Dendritic cell treated with granulocyte-macrophage colony-stimulating factor and Interleukin-4, amounts not matched to agents 40 ng/mL and 50 ng/mL, for 4 days (primary cell): ENCODE data around the gene FRMPD1.
"Not testable (repeated sequence)": the region's sequence is repeated elsewhere in the genome, so short reads cannot be mapped to it uniquely, and the experiment has no call there.

ENCODE experiments used
- H3K27ac Mint-ChIP-seq: one replicate; pipeline ENCODE4 v1.8.0; 2022; ENCODE audit warnings: mild to moderate bottlenecking, mixed read lengths
- H3K27me3 Mint-ChIP-seq: one replicate; pipeline ENCODE4 v1.8.0; 2022; ENCODE audit warnings: mild to moderate bottlenecking, mixed read lengths
- H3K36me3 Mint-ChIP-seq: one replicate; pipeline ENCODE4 v1.8.0; 2022; ENCODE audit warnings: low read depth, mixed read lengths
- H3K4me1 Mint-ChIP-seq: one replicate; pipeline ENCODE4 v1.8.0; 2022; ENCODE audit warnings: low read depth, mixed read lengths
- H3K4me3 Mint-ChIP-seq: one replicate; pipeline ENCODE4 v1.8.0; 2022; ENCODE audit warnings: mild to moderate bottlenecking, moderate library complexity, mixed read lengths
- H3K9me3 Mint-ChIP-seq: one replicate; pipeline ENCODE4 v1.8.0; 2022; ENCODE audit warnings: mixed read lengths
- intact Hi-C: fragments of 100-400 bp; cut with micrococcal nuclease; formaldehyde crosslinking; loops from one replicate; pipeline ENCODE4 v1.15.0; 2022

FRMPD1 gene

DNA sequence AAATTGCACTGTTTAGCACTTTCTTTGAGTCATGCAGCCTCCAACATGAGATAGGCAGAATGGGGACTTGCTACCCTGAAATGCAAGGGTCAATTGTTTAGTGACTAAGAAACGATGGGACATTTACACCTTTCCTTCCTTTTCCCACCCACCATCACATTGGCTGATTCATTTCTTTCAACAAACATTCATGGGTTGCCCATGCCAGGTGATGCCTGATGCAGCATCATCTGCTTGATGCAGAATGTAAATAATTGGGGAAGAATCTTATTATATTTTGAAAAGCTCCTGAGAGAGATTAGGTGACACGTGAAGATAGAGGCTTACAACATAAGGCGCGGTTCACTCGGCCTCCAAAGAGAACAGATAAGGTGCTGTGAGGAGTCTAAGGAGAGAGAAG lies 98.4 kb downstream of the FRMPD1 start:
- Mint-ChIP-seq H3K9me3 (no peaks in the 10 kb centered on the region), H3K4me3 (no peak overlapping the region), H3K36me3 (peaks cover 6% of the 10 kb centered on the region), H3K27me3 (no peaks in the 10 kb centered on the region), H3K27ac (no peak overlapping the region), H3K4me1 (peaks cover 3% of the 10 kb centered on the region)
- intact Hi-C loops, result loop anchor here (5.0 kb wide), 3 partner anchors 163 to 653 kb away; no protein-coding TSS in a partner anchor

DNA sequence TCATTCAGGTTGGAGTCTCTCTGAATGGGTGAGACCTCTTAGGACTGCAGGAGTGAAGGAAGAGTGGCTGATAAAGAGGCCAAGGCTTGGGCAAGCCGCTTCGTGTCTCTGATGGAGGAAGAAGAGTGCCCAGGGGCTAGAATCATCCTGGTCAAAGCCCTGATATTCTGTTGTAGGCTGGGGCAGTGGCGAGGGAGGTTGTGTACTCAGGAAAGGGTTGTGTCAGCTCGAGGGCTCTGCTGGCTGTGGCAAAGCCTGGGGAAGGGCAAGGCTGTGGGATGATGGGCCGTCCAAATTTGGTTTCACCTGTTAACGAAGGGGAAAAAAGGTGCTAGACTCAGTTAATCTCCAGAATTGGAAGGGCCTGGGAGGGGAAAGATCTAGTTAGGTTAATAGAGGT lies 100.4 kb downstream of the FRMPD1 start:
- H3K27ac Mint-ChIP-seq, result no peak overlapping the region
- H3K4me3 Mint-ChIP-seq, result no peak overlapping the region
- peaks cover 18% of the 10 kb centered on the region for H3K4me1 Mint-ChIP-seq
- no peaks in the 10 kb centered on the region for H3K9me3 Mint-ChIP-seq
- peaks cover 7% of the 10 kb centered on the region for H3K36me3 Mint-ChIP-seq
- no peaks in the 10 kb centered on the region for H3K27me3 Mint-ChIP-seq
- intact Hi-C loops, result loop anchor here (5.0 kb wide), 1 partner anchor 264 kb away; the partner anchor contains the start of gene POLR1E

DNA sequence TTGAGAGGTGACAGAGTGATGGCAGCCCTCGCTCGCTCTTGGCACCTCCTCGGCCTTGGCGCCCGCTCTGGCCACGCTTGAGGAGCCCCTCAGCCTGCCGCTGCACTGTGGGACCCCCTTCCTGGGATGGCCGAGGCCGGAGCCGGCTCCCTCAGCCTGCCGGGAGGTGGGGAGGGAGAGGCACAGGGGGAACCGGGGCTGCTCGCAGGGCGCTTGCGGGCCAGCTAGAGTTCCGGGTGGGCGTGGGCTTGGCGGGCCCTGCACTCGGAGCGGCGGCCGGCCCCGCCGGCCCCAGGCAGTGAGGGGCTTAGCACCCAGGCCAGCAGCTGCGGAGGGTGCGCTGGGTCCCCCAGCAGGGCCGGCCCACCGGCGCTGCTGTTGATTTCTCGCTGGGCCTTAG lies 101.0 kb downstream of the FRMPD1 start:
- peaks cover 18% of the 10 kb centered on the region for H3K4me1 Mint-ChIP-seq
- intact Hi-C loops, result loop anchor here (5.0 kb wide), 1 partner anchor 264 kb away; the partner anchor contains the start of gene POLR1E
- not testable (repeated sequence) for H3K36me3 Mint-ChIP-seq, H3K4me3 Mint-ChIP-seq, H3K9me3 Mint-ChIP-seq, H3K27ac Mint-ChIP-seq, H3K27me3 Mint-ChIP-seq

DNA sequence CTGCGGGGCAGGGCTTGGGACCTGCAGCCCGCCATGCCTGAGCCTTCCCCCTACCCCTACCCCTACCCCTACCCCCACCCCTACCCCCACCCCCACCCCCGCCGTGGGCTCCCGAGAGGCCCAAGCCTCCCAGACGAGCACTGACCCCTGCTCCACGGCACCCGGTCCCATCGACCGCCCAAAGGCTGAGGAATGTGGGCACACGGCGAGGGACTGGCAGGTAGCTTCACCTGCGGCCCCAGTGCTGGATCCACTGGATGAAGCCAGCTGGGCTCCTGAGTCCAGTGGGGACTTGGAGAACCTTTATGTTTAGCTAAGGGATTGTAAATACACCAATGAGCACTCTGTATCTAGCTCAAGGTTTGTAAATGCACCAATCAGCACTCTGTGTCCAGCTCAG lies 101.4 kb downstream of the FRMPD1 start:
- peaks cover 18% of the 10 kb centered on the region for H3K4me1 Mint-ChIP-seq
- not testable (repeated sequence) for H3K27ac Mint-ChIP-seq, H3K36me3 Mint-ChIP-seq, H3K9me3 Mint-ChIP-seq, H3K4me3 Mint-ChIP-seq, H3K27me3 Mint-ChIP-seq
- intact Hi-C loops, result loop anchor here (5.0 kb wide), 1 partner anchor 265 kb away; the partner anchor contains the start of gene POLR1E

DNA sequence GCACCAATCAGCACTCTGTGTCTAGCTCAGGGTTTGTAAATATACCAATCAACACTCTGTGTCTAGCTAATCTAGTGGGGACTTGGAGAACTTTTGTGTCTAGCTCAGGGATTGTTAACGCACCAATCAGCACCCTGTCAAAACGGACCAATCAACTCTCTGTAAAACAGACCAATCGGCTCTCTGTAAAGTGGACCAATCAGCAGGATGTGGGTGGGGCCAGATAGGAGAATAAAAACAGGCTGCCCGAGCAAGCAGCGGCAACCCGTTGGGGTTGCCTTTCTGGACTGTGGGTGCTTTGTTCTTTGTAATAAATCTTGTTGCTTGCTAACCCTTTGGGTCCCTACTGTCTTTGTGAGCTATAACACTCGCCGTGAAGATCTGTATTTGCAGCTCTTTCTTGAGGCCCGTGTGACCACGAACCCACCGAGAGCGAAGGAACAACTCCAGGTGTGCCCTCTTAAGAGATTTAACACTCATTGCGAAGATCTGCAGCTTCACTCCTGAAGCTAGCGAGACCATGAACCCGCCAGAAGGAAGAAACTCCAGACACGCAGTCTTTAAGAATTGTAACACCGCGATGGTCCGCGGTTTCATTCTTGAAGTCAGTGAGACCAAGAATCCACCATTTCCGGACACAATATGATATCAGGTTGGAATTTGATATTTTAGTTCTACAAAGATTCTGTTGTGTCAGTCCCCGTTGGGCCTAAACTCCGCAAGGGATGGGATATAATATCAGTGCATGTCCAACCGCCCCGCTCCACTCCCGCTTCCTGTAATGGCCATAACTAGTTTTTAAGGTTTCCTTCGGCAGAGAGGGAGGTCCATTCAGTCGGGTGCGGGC lies 102.1 kb downstream of the FRMPD1 start:
- H3K36me3 Mint-ChIP-seq, result peaks cover 7% of the 10 kb centered on the region
- H3K27ac Mint-ChIP-seq, result peak overlapping the region; percentile 94
- no peaks in the 10 kb centered on the region for H3K27me3 Mint-ChIP-seq
- intact Hi-C loops, result loop anchor here (5.0 kb wide), 1 partner anchor 266 kb away; the partner anchor contains the start of gene POLR1E
- H3K9me3 Mint-ChIP-seq, result no peaks in the 10 kb centered on the region
- H3K4me1 Mint-ChIP-seq, result peaks cover 18% of the 10 kb centered on the region
- peak overlapping the region; percentile 95 for H3K4me3 Mint-ChIP-seq

DNA sequence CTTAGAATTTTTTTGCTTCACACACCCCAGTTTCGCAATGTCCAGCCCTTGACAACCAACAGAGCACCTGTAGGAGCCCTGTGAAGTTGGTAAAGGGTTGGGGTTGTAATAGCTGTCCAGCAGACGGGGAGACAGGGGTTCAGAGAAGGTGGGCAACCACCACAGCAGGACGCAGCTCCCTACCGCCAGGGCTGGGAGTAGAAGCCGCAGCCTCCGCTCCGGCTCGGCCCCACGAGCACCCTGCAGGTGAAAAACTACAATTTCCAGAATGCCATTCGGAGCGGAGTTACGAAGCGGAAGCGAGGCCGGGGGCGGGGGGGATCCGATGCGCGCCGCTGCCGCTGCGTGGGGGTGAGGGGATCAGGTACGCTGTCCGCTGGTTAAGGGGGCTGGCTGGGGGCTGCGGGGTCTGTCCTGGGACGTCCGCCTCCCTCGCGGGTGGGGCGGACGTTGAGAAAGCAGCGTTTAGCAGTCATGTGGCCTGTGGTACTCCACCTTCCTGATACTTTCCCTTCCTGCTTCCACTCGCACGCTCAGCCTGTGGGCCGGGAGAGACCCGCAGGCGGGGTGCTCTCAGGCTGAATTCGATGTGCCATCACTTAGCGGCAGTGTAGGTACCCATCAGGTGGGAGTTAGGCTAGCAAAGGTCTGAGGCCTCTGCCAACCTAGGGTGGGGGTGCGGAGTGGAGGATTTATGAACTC lies 102.9 kb downstream of the FRMPD1 start, which contains the start of gene TRMT10B:
TSS of gene TRMT10B (plus strand) at position 317 of the 702 bp plus-strand sequence. CDS start 8,127 bp downstream, outside the sequence.
- peak within 1 kb of the TSS; percentile 94 for H3K27ac Mint-ChIP-seq
- peaks cover 7% of the 10 kb centered on the region for H3K36me3 Mint-ChIP-seq
- H3K4me1 Mint-ChIP-seq, result peaks cover 18% of the 10 kb centered on the region
- H3K4me3 Mint-ChIP-seq, result peak within 1 kb of the TSS; percentile 95
- H3K9me3 Mint-ChIP-seq, result no peaks in the 10 kb centered on the region
- intact Hi-C loops, result loop anchor here (1.0 to 5.0 kb wide), 2 partner anchors 48 to 266 kb away; partner anchors contain the start of gene POLR1E
- no peaks in the 10 kb centered on the region for H3K27me3 Mint-ChIP-seq

DNA sequence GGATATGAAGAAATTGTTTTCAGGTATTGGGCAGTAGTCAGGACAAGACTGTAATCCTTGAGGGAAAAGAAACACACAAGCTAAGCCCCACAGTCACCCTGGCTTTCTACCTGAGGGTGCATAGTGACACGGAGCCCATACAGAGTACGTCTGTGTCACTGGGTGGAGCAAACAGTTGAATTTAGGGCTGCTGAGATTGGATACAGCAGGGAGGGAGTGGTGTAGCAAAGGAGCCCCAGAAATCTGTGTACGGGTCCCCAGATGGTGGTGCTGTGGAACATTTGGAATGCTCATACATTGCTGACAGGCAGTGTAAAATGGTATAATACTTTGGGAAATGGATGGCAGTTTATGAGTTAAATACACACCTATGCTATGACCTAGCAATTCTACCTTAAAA lies 108.0 kb downstream of the FRMPD1 start:
- no peak overlapping the region for H3K27ac Mint-ChIP-seq
- peaks cover 18% of the 10 kb centered on the region for H3K4me1 Mint-ChIP-seq
- no peak overlapping the region for H3K4me3 Mint-ChIP-seq
- H3K27me3 Mint-ChIP-seq, result no peaks in the 10 kb centered on the region
- H3K36me3 Mint-ChIP-seq, result peaks cover 26% of the 10 kb centered on the region
- no peaks in the 10 kb centered on the region for H3K9me3 Mint-ChIP-seq
- intact Hi-C loops, result no loop called here

DNA sequence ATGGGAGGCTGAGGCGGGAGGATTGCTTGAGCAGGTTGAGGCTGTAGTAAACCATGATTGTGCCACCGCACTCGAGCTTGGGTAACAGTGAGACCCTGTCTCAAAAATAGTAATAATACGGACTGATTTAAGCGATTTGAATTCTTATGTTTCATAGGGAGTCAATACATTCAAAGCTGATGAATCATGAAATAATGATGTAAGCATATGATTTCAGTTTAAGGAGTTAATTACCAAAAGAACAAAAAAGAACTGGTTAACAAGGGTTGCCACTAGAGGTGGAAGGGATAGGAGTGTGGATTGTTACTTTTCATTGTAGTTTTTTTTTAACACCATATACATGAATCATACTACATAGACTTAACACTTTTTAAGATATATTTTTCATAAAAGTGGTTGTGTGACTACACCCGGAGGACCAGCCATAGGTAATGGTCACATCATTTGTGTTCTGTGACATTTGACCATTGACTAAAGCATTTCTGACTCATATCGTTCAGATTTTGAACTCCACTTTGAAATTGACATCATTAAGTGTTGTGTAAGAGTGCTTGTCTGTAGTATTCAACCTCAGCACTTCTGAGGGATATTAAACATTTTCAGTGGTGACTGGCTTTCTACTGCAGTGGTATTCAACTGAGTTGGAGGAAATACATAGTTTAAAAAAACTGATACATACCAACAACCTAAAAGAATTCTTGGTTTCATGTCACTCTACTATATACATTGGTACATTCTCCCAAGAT lies 109.8 kb downstream of the FRMPD1 start:
- Mint-ChIP-seq H3K36me3 (peaks cover 40% of the 10 kb centered on the region), H3K9me3 (no peaks in the 10 kb centered on the region), H3K27ac (no peak overlapping the region), H3K4me3 (no peak overlapping the region), H3K27me3 (no peaks in the 10 kb centered on the region), H3K4me1 (peaks cover 3% of the 10 kb centered on the region)
- intact Hi-C loops, result no loop called here

DNA sequence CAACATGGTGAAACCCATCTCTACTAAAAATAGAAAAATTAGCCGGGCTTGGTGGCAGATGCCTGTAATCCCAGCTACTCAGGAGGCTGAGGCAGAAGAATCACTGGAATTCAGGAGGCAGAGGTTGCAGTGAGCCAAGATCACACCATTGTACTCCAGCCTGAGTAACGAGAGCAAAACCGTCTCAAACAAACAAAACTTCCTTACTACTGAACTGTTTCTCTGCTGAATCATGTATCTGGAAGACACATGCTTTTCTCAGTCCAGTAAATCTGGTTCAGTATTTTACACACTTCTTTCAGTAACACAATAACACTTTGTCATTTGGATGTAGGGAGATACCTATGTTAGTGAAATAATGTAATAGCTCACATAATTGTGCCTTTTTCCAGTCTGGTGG lies 110.8 kb downstream of the FRMPD1 start:
- H3K27ac Mint-ChIP-seq, result no peak overlapping the region
- no peaks in the 10 kb centered on the region for H3K27me3 Mint-ChIP-seq
- H3K4me3 Mint-ChIP-seq, result no peak overlapping the region
- intact Hi-C loops, result no loop called here
- no peaks in the 10 kb centered on the region for H3K9me3 Mint-ChIP-seq
- H3K36me3 Mint-ChIP-seq, result peaks cover 49% of the 10 kb centered on the region
- no peaks in the 10 kb centered on the region for H3K4me1 Mint-ChIP-seq

DNA sequence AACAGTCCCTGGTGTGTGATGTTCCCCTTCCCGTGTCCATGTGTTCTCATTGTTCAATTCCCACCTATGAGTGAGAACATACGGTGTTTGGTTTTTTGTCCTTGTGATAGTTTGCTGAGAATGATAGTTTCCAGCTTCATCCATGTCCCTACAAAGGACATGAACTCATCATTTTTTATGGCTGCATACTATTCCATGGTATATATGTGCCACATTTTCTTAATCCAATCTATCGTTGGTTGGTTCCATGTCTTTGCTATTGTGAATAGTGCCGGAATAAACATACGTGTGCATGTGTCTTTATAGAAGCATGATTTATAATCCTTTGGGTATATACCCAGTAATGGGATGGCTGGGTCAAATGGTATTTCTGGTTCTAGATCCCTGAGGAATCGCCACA lies 114.5 kb downstream of the FRMPD1 start:
- H3K4me1 Mint-ChIP-seq, H3K4me3 Mint-ChIP-seq, intact Hi-C loops, H3K9me3 Mint-ChIP-seq, H3K27ac Mint-ChIP-seq, H3K27me3 Mint-ChIP-seq: not testable (repeated sequence)
- H3K36me3 Mint-ChIP-seq, result peaks cover 81% of the 10 kb centered on the region

DNA sequence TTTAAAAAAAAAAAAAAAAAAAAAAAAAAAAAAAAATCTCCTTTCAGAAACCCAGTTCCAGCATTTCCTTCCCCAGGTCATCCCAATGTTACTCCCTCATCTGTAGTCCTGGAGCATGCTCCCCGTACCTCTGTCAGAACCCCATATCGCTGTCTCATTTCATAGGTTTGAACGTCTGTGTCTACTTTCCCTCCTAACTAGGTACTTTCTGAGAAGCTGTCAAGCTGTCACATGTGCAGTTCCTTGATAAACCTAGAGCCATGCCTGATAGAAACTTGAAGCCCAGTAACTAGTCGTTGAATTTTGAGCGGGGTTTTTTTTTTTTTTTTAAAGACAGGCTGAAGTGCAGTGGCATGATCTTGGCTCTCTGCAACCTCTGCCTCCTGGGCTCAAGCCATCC lies 118.6 kb downstream of the FRMPD1 start:
- Mint-ChIP-seq H3K9me3 (no peaks in the 10 kb centered on the region), H3K36me3 (peaks cover 90% of the 10 kb centered on the region)

DNA sequence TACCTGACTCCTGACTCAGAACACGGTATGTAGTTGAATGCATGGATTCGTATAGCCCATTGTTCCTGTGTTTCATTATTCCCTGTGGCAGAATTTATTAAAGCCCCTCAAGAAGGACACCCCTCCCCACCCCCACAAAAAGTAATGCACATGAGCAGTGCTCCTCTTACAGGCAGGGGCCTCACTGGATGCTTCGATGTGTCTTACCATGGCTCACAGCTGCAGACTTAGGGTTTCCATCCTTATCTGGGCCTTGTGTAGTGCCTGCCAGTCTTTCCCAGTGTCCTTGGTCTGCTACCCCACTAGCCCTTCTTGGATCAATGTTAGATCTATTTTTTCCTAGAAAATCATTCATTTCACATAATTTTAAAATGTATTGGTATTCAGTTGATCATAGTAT lies 119.2 kb downstream of the FRMPD1 start:
- Mint-ChIP-seq H3K27me3 (no peaks in the 10 kb centered on the region), H3K4me1 (no peaks in the 10 kb centered on the region), H3K36me3 (peaks cover 88% of the 10 kb centered on the region), H3K27ac (no peak overlapping the region), H3K4me3 (no peak overlapping the region), H3K9me3 (no peaks in the 10 kb centered on the region)
- intact Hi-C loops, result no loop called here

More for the DNA sequence above, 118.6 kb downstream of the FRMPD1 start:
- Mint-ChIP-seq H3K4me1 (no peaks in the 10 kb centered on the region), H3K4me3 (no peak overlapping the region), H3K27ac (no peak overlapping the region), H3K27me3 (no peaks in the 10 kb centered on the region)
- intact Hi-C loops, result no loop called here

DNA sequence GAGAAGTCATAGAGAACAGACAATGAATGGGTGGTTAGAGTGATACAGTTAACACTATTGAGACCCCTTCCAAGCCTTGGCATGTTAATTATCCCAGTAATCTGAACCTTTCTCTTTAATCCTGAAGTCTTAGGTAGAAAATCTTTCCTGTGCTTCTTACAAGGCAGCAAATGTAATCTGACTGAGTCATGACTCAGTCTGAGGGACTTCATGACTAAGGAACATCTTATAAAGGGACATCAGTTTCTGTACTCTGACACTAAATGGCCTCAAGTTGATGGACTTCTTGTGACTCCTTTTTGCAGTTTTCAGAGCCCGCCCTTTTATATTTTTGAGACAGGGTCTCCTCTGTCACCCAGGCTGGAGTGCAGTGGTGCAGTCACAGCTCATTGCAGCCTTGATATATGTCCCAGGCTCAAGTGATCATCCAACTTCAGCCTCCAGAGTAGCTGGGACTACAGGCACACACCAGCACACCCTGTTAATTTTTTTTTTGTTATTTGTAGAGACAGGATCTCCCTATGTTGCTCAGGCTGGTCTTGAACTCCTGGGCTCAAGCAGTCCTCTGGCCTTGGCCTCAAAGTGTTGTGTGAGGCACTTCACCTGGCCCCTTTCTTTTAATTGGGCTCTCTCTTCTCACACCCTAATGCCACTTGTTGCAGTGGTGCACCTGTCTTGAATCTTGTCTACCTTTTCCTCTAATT lies 124.6 kb downstream of the FRMPD1 start:
- intact Hi-C loops, result no loop called here
- H3K4me3 Mint-ChIP-seq, result no peak overlapping the region
- H3K27ac Mint-ChIP-seq, result no peak overlapping the region
- no peaks in the 10 kb centered on the region for H3K4me1 Mint-ChIP-seq
- H3K27me3 Mint-ChIP-seq, result no peaks in the 10 kb centered on the region
- H3K36me3 Mint-ChIP-seq, result peaks cover 92% of the 10 kb centered on the region
- H3K9me3 Mint-ChIP-seq, result no peaks in the 10 kb centered on the region
